Caco-2 (cell line): ENCODE results near the gene LGALS13. TPM values are rescaled to one million over a fixed set of nuclear protein-coding genes. Genes with fewer than 3 reads are reported as not detected.

Experiments used
- BruUV-seq: library from RNA; stranded (reverse); fragments of 400-500 nt; replicated peaks from 2 replicates; lab custom pipeline; 2021; lab: Mats Ljungman, UMichigan
- CTCF ChIA-PET: fragments of 300-600 bp; sonication (Branson Sonifier 250); formaldehyde crosslinking; loops from one replicate; lab custom pipeline; 2022; ENCODE audit warnings: antibody characterized with exemption; lab: Charles Lee
- POLR2A ChIA-PET: fragments of 300-600 bp; sonication (Branson Sonifier 250); formaldehyde crosslinking; loops from one replicate; lab custom pipeline; 2022; ENCODE audit warnings: antibody characterized with exemption; lab: Charles Lee
- DNase-seq, 2 experiments: peaks; one replicate each; pipeline versions ENCODE4 v3.0.0 to v3.0.0-alpha.2; 2020 to 2022
- H3K27me3 ChIP-seq: replicated peaks from 2 replicates; pipeline ENCODE4 v1.6.0; 2011; ENCODE audit warnings: low read length; ENCODE audit not compliant: control insufficient read depth, insufficient read depth
- H3K36me3 ChIP-seq: 2 replicates; pipeline ENCODE4 v1.5.1; 2011; ENCODE audit warnings: low read length; ENCODE audit not compliant: control insufficient read depth, insufficient read depth
- H3K4me1 ChIP-seq: fragments of 250-450 bp; sonication (Bioruptor Pico); 2 replicates; pipeline ENCODE4 v1.5.1; 2020; ENCODE audit warnings: mild to moderate bottlenecking
- H3K4me3 ChIP-seq: 2 replicates; pipeline ENCODE4 v1.5.1; 2011; ENCODE audit warnings: low read depth, mild to moderate bottlenecking, control low read depth, low read length
- H3K9me3 ChIP-seq: fragments of 250-450 bp; sonication (Bioruptor Pico); 2 replicates; pipeline ENCODE4 v1.5.1; 2020; ENCODE audit warnings: mild to moderate bottlenecking, moderate library complexity
- H3K27ac Mint-ChIP-seq: one replicate; pipeline ENCODE4 v1.8.0; 2022; ENCODE audit warnings: mixed read lengths; ENCODE audit not compliant: unreplicated experiment
- H3K27me3 Mint-ChIP-seq: one replicate; pipeline ENCODE4 v1.8.0; 2022; ENCODE audit warnings: mixed read lengths; ENCODE audit not compliant: insufficient read depth, unreplicated experiment
- H3K36me3 Mint-ChIP-seq: one replicate; pipeline ENCODE4 v1.8.0; 2022; ENCODE audit warnings: mild to moderate bottlenecking, mixed read lengths; ENCODE audit not compliant: insufficient read depth, unreplicated experiment
- H3K4me1 Mint-ChIP-seq: one replicate; pipeline ENCODE4 v1.8.0; 2022; ENCODE audit warnings: low read depth, mixed read lengths; ENCODE audit not compliant: unreplicated experiment
- H3K4me3 Mint-ChIP-seq: one replicate; pipeline ENCODE4 v1.8.0; 2022; ENCODE audit warnings: mild to moderate bottlenecking, moderate library complexity, mixed read lengths; ENCODE audit not compliant: unreplicated experiment
- H3K9me3 Mint-ChIP-seq: one replicate; pipeline ENCODE4 v1.8.0; 2022; ENCODE audit warnings: mixed read lengths; ENCODE audit not compliant: unreplicated experiment
- CTCF ChIP-seq, 2 experiments: fragments of 200-600 bp in 1 of 2; IDR thresholded peaks; 1 replicate in 1 of 2; 2 replicates in 1 of 2; pipeline versions ENCODE4 v1.5.1 to v1.8.0; 2011 to 2022; ENCODE audit warnings: antibody characterized with exemption in 1 of 2, control low read depth in 1 of 2, inconsistent platforms in 1 of 2, low read depth in 1 of 2, low read length in 1 of 2, mild to moderate bottlenecking in 1 of 2, moderate library complexity in 1 of 2; ENCODE audit not compliant: insufficient read depth in 1 of 2, severe bottlenecking in 1 of 2, unreplicated experiment in 1 of 2
- intact Hi-C: fragments of 100-400 bp; cut with micrococcal nuclease; formaldehyde crosslinking; loops from one replicate; pipeline ENCODE4 v1.10.0; 2022; ENCODE audit not compliant: unreplicated experiment
- total RNA-seq: library from RNA; stranded (reverse); gene quantifications from 2 replicates; pipeline ENCODE4 v1.2.3, GENCODE V29; 2022

LGALS13 gene
- total RNA-seq, 1 experiment from 2014 or later = not detected

- H3K4me1 ChIP-seq = no peaks in the 10 kb centered on the region
- no peaks in the 10 kb centered on the region for H3K36me3 ChIP-seq
- no peaks in the 10 kb centered on the region for H3K36me3 Mint-ChIP-seq
- H3K4me3 ChIP-seq = no peak overlapping the region
- H3K27ac Mint-ChIP-seq = no peak overlapping the region
- no peaks in the 10 kb centered on the region for H3K9me3 ChIP-seq
- peaks cover 16% of the 10 kb centered on the region for H3K27me3 Mint-ChIP-seq
- H3K4me3 Mint-ChIP-seq = no peak overlapping the region
- CTCF ChIA-PET = no interaction called here
- TF ChIP-seq CTCF (IDR thresholded peaks at IDR 0.05; ENCODE audit: insufficient read depth in 1 of 2, low read depth in 1 of 2, low read length in 1 of 2, severe bottlenecking in 1 of 2, unreplicated experiment in 1 of 2) = no peak
- peaks cover 7% of the 10 kb centered on the region for H3K9me3 Mint-ChIP-seq
- no peaks in the 10 kb centered on the region; the same call in 1 of the 2 replicates for H3K27me3 ChIP-seq
- H3K4me1 Mint-ChIP-seq = no peaks in the 10 kb centered on the region
- intact Hi-C loops = no loop called here
- no peak for DNase-seq
- no TSS peak for BruUV-seq
- POLR2A ChIA-PET = no interaction called here
These were observed 45.6 kb downstream of the LGALS13 start for GRCh38 chr19:39647918-39648317.

GRCh38 chr19:39655613-39656012 is 53.3 kb downstream of the LGALS13 start, which contains the start of gene LGALS16:
LGALS16 (plus strand) TSS chr19:39655913; CDS start chr19:39655962, 49 bp downstream.
- DNase-seq = no peak
- H3K36me3 Mint-ChIP-seq = no peaks in the 10 kb centered on the region
- Histone ChIP-seq H3K4me1 (peaks cover 8% of the 10 kb centered on the region), H3K27me3 (no peaks in the 10 kb centered on the region), H3K4me3 (no peak within 1 kb of the TSS), H3K9me3 (no peaks in the 10 kb centered on the region), H3K36me3 (no peaks in the 10 kb centered on the region)
- peaks cover 14% of the 10 kb centered on the region for H3K27me3 Mint-ChIP-seq
- no peaks in the 10 kb centered on the region for H3K4me1 Mint-ChIP-seq
- TF ChIP-seq CTCF (IDR thresholded peaks at IDR 0.05; ENCODE audit: insufficient read depth in 1 of 2, low read depth in 1 of 2, low read length in 1 of 2, severe bottlenecking in 1 of 2, unreplicated experiment in 1 of 2) = no peak
- ChIA-PET POLR2A (no interaction called here), CTCF (no interaction called here)
- no peak within 1 kb of the TSS for H3K4me3 Mint-ChIP-seq
- no peak within 1 kb of the TSS for H3K27ac Mint-ChIP-seq
- no TSS peak for BruUV-seq
- H3K9me3 Mint-ChIP-seq = no peaks in the 10 kb centered on the region
- intact Hi-C loops = no loop called here

Other genes starting within 250 kb of the LGALS13 start
- 57.9 and 59.0 TPM in 2 replicates for gene PAF1, start 211.4 kb upstream of the LGALS13 start, total RNA-seq
- 50.3 and 50.8 TPM in 2 replicates for gene MED29, start 211.1 kb upstream of the LGALS13 start, total RNA-seq
- 25.8 and 29.7 TPM in 2 replicates for gene ZFP36, start 195.7 kb upstream of the LGALS13 start, total RNA-seq
- gene PLEKHG2, start 189.9 kb upstream of the LGALS13 start, total RNA-seq = 49.8 and 64.1 TPM in 2 replicates
- gene RPS16, start 166.6 kb upstream of the LGALS13 start, total RNA-seq = 2,801 and 3,019 TPM in 2 replicates
- 171 and 188 TPM in 2 replicates for gene SUPT5H, start 156.9 kb upstream of the LGALS13 start, total RNA-seq
- 152 and 162 TPM in 2 replicates for gene TIMM50, start 121.7 kb upstream of the LGALS13 start, total RNA-seq
- gene DLL3, start 103.6 kb upstream of the LGALS13 start, total RNA-seq = 1.7 and 2.7 TPM in 2 replicates
- 0.46 and 1.6 TPM in 2 replicates for gene SELENOV, start 87.4 kb upstream of the LGALS13 start, total RNA-seq
- gene EID2B, start 69.7 kb upstream of the LGALS13 start, total RNA-seq = 2.1 and 2.8 TPM in 2 replicates
- 21.7 and 26.3 TPM in 2 replicates for gene EID2, start 62.4 kb upstream of the LGALS13 start, total RNA-seq
- not detected in 2 replicates for gene LGALS16, start 53.4 kb downstream of the LGALS13 start, total RNA-seq
- 1.2 and 2.4 TPM in 2 replicates for gene LGALS14, start 102.0 kb downstream of the LGALS13 start, total RNA-seq
- gene CLC, start 135.5 kb downstream of the LGALS13 start, total RNA-seq = not detected in 2 replicates
- gene LEUTX, start 176.3 kb downstream of the LGALS13 start, total RNA-seq = not detected in 2 replicates
- gene DYRK1B, start 231.6 kb downstream of the LGALS13 start, total RNA-seq = 4.8 and 5.4 TPM in 2 replicates
- 374 and 411 TPM in 2 replicates for gene FBL, start 243.9 kb downstream of the LGALS13 start, total RNA-seq